Measurements from ENCODE around the gene BCR.

Gene BCR

DNA sequence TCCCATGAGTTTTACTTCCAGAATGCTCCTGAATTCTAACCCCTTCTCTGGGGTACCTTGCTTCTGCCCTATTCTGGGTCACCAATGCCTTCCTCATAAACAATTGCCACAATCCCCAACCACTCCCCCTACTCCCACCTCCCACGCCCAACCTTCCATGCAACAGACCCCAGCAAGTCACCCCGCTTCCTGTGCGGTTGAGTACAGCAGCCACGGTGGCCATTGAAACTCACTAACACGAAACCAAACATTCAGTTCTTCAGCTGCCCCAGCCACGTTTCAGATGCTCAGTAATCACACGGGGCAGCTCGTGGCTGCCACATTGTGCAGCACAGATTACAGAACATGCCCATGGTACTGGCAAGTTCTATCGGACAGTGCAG, 3.7 kb upstream of the BCR start:
- no peak for DNase-seq (ENCODE audit: low spot score)

DNA sequence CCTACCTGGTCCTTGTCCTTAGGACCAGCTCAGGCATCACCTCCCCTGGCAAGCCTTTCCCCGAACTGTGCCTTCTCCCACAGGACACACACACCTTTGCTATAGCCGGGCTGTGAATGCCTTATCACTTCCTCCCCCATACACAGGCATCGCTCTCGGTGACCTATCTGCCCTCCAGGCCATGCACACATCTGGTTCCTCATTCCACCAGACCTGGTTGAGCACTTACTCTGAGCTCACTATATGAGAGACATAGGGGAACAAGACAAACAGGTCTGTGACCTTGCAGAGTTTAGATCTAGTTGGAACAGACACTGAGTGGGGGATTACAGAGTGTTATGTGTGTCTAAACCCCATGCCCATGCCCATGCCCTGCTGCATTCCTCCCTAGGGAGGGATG, 3.1 kb upstream of the BCR start:
- no peak for DNase-seq (ENCODE audit: low spot score)

DNA sequence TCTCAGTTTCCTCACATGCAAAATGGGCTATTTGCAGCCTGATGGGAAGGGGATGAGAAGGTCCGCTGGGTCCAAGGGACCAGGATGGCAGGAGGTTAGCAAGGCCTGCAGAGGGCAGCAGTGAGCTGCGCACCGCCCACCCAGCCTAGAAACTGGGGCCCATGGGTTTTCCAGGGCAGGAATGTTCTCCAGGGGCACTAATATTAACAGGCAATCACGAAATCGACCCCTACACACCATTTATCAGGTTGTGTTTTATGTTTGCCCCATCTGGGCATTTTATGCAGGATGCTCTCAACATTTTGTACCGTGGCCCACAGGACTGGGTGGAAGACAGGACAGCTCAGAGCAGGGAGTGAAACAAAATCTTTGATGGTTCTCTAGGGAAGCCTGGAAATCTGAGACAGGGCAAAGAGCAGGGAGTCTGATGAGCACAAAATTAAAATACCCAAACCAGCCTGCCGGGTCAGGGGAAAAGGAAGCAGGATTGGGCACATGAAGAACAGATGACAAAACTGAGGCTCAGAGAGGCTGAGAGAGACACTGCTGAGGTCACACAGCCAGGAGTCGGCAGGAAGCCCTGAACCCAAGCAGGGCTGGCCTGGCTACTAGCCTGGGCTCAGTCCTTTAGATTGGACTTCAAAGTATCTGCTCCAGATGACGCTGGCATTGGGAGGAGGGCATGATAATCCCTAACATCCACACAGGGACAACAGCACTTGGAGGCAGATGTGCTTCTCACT, 1.6 kb upstream of the BCR start:
- DNase-seq (ENCODE audit: low spot score), result peak; percentile 35

DNA sequence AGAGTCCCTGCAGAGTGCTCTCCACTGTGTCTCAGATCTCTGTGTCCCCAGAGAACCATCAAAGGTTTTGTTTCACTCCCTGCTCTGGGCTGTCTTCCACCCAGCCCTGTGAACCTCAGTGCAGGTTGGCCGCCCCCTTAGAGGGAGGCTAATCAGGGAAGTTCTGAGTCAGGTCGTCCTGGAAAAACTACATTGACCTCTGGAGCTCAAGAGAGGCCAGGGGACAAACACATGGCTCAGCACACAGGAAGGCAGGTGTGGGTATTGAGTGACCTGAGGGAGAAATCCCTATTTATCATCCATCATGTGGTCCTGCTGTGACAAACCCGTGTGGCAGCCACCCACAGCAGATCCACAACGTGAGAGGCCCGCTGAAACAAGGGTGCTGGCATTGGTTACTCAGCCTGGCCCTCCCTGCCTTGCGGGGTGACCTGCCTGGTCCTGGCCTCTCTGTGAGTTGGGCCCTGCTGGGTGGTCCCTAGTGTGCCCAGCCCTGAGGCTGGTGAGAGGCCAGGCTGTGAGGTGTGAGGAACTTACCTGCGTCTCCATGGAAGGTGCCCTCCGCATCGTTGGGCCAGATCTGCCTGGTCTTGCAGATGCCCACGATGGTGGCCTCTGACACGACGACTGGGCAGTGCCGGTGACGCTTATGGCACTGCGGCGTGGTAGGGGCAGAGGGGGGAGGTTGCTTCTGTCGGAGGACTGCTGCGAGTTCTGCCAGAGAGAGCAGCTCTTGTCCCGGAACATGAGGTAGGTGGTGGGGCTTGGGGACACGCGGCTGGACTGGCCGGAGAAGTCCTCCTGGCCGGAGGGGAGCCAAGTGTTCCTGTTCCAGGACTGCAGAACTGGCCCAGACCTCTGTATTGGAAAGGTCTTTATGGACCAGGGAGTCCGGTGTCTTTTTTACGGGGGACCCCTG, 669 bp upstream of the BCR start:
- DNase-seq (ENCODE audit: low spot score), result no peak

DNA sequence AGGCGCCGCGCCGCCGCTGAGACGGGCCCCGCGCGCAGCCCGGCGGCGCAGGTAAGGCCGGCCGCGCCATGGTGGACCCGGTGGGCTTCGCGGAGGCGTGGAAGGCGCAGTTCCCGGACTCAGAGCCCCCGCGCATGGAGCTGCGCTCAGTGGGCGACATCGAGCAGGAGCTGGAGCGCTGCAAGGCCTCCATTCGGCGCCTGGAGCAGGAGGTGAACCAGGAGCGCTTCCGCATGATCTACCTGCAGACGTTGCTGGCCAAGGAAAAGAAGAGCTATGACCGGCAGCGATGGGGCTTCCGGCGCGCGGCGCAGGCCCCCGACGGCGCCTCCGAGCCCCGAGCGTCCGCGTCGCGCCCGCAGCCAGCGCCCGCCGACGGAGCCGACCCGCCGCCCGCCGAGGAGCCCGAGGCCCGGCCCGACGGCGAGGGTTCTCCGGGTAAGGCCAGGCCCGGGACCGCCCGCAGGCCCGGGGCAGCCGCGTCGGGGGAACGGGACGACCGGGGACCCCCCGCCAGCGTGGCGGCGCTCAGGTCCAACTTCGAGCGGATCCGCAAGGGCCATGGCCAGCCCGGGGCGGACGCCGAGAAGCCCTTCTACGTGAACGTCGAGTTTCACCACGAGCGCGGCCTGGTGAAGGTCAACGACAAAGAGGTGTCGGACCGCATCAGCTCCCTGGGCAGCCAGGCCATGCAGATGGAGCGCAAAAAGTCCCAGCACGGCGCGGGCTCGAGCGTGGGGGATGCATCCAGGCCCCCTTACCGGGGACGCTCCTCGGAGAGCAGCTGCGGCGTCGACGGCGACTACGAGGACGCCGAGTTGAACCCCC, 798 bp downstream of the BCR start:
- DNase-seq (ENCODE audit: low spot score), result peak; percentile 37

DNA sequence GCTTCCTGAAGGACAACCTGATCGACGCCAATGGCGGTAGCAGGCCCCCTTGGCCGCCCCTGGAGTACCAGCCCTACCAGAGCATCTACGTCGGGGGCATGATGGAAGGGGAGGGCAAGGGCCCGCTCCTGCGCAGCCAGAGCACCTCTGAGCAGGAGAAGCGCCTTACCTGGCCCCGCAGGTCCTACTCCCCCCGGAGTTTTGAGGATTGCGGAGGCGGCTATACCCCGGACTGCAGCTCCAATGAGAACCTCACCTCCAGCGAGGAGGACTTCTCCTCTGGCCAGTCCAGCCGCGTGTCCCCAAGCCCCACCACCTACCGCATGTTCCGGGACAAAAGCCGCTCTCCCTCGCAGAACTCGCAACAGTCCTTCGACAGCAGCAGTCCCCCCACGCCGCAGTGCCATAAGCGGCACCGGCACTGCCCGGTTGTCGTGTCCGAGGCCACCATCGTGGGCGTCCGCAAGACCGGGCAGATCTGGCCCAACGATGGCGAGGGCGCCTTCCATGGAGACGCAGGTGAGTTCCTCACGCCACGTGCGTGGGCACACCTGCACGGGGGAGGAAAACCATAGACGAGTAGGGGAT, 1.5 kb downstream of the BCR start:
- no peak for DNase-seq (ENCODE audit: low spot score)

DNA sequence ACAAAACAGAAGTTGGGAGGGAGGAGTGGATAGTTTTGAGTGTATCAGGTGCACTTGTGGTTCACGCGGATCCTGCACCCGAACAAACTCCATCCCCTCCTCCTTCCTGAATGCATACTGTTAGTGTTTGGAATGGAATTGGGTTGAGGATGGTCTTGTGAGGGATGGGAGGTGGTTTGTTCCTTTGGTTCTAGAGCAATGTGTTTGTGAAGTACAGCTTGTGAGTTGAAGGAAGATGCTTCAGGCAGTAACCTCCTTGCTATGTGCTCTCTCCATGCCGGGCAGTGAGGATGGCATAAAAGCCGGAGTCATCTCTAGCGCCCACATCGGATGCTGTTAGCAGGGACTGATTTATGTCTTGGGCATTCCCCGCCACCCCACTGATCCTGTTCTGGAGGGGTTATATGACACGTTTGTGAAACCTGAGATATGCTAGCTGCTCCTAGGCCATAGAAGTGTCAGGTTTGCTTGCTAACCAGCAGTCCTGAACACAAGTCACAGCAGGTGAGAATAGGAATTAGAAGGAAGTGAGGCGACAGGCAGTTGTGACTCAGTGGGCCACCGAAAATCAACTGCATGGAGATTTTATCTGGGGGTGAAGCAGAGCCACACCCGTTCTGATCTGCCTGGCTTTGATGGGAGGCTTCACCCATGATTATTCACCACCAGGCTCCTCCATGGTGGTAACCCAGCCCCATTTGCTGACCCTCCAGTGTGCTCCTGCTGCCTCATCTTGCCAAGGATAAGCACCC, 2.2 kb downstream of the BCR start:
- peak; percentile 60 for DNase-seq (ENCODE audit: low spot score)

DNA sequence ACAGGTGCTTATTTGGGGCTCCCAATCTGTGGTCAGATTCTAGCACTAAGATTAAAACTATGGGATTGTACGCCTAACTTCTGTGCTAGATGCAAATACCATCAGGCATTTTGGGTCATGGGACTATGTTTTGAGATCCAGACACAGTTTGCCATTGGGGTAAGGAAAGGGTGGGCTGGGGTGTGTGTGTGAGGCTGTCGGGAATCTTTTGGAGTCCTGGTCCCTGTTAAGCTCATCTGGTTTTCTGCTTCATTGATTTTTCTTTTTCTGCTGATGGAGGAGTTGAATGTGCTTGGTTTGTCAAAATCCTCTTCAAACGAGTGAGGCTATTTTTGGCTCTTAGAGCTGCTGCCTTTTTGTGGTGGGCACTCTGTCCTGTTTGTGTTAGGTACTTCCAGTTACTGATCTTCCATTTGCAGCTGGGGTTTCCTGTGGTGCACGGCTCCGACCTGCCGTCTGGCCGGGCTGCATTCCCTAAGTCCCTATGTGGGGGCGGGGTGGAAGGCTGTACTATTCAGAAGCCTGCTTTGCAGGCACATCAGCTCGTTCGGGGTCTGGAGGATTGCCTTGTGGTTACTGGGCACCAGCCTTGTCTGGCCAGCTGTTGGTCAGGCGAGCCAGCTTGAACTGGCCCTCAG, 2.9 kb downstream of the BCR start:
- peak; percentile 49 for DNase-seq (ENCODE audit: low spot score)

DNA sequence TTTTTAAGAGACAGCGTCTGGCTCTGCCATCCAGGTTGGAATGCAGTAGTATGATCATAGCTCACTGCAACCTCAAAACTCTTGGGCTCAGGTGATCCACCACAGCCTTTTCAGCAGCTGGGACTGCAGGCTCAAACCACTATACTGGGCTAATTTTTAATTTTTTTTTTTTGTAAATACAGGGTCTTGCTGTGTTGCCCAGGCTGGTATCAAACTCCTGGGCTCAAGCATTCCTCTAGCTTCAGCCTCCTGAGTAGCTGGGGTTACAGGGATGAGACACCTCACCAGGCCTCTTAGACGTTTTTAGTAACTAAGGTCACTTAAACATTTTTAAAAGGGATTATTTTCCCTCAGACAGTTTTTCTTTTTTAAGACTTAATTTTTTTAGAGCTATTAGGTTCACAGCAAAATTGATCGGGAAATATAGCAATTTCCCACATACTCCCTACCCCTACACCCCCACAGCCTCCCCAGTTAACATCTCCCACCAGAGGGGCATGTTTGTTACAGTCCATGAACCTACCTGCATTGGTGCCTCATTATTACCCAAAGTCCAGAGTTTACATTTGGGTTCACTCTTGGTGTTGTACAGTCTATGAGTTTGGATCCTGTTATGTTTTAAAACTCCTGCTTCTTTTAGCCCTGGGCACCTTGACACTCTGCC, 3.9 kb downstream of the BCR start:
- DNase-seq (ENCODE audit: low spot score), result no peak

DNA sequence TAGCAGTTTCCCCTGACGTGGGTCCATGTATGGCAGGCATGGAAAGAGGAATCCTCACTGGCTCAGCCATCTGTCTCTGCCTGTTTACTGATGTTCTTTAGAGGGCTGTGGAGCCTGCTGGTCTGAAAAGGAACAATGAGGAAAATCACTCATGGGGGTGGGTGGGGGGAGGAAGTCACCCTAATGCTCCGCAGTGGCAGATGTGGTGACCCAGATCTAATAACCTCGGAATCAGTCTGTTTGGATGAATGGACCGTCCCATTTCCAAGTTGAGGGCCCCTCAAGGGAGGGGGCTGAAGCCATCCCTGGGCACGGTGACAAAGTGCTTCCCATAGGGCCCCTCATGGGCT, 4.4 kb downstream of the BCR start:
- no peak for DNase-seq (ENCODE audit: low spot score)

DNA sequence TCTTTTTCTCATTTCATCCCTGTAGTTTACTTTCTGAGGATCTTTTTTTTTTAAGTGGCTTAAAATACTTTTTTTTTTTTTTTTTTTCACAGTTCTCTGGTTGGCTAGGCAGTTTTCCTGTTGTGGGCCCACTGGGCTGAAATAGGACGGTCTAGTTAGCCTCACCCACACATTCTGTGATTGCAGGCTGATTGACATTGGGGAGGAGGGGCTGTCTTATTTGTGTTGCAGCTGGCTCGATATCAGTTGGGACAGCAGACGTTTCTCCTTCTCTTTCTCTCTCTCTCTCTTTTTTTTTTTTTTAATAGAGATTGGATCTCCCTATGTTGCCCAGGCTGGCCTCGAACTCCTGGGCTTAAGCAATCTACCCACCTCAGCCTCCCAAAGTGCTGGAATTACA, 6.9 kb downstream of the BCR start:
- DNase-seq (ENCODE audit: low spot score), result no peak

DNA sequence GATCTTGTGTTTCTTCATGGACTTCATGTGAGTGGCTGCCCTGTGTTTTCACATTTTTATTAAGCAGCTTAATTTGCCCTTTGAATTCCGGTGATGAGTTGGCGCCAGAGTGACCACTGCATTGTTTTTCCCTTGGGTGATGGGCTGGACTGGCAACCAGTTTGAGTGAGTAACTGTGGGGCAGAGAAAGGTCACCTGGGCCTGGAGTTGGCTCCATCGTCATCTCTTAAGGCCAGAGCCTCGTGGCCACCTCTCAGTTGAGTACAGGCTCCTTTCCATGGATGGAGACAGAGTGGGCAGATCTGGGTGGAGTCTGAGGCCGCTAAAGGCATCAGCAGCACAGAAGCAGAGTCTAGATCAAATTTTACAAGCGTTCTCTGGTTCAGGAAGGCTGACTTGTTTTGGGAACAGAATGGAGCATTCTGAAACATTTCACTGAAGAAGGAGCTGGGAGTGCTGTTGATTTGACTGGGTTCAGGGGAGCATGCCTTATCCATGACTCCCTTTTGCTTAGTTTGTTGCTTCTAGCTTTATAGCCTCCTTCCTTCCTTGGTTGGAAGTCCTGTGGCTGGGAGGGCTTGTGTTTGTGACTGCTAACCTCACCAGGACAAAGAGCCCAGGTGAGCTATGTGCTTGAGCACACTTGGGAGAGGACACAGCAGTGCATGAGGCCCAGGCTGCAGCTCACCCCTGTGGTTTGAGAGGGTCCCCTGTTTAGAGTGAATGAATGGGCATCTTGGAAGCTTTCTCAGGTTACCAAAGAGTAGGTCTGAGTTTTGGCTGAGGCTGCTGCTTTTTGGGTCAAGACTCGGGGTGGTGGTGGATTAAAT, 7.8 kb downstream of the BCR start:
- no peak for DNase-seq (ENCODE audit: low spot score)

DNA sequence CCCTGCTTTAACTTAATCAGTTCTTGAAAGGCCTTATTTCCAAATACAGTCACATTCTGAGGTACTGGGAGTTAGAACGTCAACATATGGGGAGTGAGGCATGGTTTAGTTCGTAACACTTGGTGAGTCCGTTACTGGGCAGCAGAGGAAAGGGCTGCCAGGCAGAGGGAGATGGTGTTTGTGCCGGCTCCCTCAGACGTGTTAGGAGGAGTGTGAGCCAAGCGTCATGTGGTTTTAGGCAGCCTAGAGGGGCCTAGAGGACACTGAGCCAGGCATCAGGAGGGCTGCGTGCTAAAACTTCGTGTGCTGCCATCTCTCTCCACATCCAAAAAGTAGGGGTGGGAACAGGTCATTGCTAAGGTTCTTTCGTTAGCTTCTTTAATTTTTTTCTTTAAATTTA, 10.2 kb downstream of the BCR start:
- DNase-seq (ENCODE audit: low spot score), result no peak

DNA sequence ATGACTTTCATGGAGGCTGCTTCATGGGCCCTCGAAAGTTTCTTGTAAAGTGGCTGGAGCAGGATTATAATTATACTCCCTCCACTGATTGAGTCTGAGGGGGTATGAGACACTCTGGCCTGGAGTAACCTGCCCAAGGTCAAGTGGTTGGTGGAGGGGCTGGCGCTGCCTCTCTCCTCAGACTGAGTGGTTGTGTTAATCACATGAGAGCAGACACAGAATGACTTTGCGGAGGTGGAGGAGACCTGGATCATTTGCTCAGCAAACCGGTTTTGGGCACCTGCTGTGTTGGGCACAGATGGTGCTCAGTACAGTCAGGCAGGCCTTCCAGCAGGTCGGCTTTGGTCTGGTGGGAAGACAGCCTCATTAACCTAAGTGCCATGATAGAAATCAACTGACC, 11.8 kb downstream of the BCR start:
- DNase-seq (ENCODE audit: low spot score), result no peak

DNA sequence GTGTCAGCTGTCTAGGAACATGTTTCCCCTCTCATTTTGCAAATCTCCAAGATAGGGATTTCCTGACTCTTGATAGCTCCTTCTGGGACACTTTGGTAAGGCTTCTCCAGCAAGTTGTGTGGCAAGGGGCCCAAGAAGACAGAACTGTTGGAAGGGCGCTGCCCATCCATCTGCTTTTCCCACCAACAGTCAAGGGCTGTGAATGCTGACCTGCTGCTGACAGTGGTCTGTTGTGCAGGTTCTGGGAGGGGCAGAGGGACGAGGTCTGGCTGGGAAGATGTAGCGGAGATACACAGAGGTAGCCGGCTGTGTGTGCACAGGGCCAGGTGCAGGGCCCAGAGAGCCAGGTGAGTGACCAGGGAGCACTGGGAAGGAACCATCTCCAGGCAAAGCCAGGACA, 12.2 kb downstream of the BCR start:
- DNase-seq (ENCODE audit: low spot score), result no peak

DNA sequence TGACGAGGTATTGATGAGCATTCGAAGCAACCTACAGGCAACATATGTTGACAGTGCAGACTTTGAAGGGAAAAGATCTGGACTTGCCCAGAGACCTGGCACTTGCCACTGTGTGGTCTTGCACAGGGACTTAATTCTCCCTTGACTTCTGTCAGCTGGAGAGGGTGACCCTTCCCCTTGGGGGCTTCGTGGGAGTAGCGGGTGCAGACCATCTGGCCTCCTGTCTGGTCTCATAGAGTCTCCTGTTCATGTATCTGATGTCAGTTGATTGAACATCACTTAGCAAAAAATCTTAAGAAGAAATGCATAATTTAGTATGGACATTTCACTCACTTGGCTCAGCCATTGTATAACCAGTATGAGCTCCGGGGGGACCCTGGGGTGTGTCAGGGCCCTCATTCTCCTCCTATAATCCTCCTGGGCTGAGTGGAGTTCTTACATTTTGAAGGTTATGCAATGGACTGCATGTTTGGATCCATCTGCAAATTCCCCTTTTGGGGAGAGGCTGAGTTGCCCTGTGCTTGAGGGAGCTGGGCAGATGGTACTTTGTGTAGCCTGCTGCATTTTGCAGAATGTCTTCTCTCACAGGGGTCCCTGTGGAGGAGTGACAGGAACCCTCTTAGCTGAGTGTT, 13.0 kb downstream of the BCR start:
- no peak for DNase-seq (ENCODE audit: low spot score)

DNA sequence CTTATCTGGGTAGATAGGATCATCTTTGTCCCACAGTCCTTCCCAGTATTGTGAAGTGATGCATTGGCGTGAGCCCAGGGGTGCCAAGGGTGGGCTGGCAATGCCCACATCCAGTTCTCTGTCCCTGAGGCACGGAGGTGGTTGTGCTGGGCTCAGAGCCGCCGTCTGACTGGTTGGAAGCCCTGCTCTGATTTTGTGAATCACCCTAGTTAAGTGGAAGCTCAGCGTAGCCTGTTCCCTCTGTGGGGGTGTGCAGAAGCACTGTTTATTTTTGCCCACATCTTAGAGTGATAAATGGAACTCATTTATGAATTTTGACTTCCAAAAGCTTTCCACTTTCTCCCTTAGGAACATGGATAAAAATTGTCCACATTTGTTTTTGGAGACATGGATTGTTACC, 13.6 kb downstream of the BCR start:
- no peak for DNase-seq (ENCODE audit: low spot score)

DNA sequence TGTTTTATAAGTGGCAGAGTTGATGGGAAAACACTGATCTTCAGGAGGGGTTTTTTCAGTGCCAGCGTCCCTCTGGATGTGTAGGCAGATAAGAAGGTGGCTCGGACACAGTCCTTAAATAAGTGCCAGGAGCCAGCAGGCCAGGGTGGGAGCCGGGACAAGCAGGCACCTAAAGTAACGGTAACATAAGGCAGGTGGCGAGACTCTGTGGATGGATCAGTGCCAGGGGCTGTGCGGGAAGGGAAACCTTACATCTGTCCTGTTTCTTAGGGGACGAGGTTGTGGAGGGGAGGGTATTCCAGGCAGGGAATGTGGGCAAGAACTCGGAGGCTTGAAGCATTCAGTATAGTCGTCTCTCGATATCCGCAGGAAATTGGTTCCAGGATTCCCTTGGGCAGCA, 15.9 kb downstream of the BCR start:
- DNase-seq (ENCODE audit: low spot score), result no peak

DNA sequence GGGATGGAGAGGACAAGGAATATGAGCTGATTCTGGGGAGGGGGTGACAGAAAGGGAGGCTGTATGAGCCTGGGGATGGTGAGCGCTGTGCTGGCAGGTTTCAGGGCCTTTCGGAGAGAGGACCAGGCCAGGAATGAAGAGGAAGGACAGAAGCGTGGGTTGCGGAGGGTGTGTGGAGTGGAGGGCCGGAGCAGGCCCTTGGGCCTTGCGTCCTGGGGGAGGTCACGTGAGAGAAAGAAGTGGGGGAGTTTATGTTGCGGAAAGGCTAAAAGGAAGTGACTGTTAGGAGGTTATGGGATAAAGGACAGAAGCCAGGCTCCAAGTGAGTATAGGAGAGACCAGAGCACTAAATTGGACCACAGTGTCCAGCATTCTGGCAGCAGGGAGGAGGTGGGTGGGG, 17.5 kb downstream of the BCR start:
- DNase-seq (ENCODE audit: low spot score), result no peak

All from SW480 (cell line).